Stimulated activated naive CD8-positive, alpha-beta T cell treated with anti-CD3 and anti-CD28 coated beads, Interleukin-15, Interleukin-2, amounts not matched to agents 100 ng/mL and 50 ng/mL, for 24 hours (primary cell): ENCODE results near the gene RTN4R.
"Not testable (repeated sequence)": the region's sequence is repeated elsewhere in the genome, so short reads cannot be mapped to it uniquely, and the experiment has no call there.

Experiments
- H3K27ac Mint-ChIP-seq: one replicate; pipeline ENCODE4 v1.8.0; 2021; ENCODE audit warnings: mild to moderate bottlenecking, mixed read lengths
- H3K27me3 Mint-ChIP-seq: one replicate; pipeline ENCODE4 v1.8.0; 2021; ENCODE audit warnings: mixed read lengths
- H3K36me3 Mint-ChIP-seq: one replicate; pipeline ENCODE4 v1.8.0; 2021; ENCODE audit warnings: low read depth, mixed read lengths
- H3K4me1 Mint-ChIP-seq: one replicate; pipeline ENCODE4 v1.8.0; 2021; ENCODE audit warnings: low read depth, mixed read lengths
- H3K4me3 Mint-ChIP-seq: one replicate; pipeline ENCODE4 v1.8.0; 2021; ENCODE audit warnings: mild to moderate bottlenecking, mixed read lengths
- H3K9me3 Mint-ChIP-seq: one replicate; pipeline ENCODE4 v1.8.0; 2021; ENCODE audit warnings: mixed read lengths

Gene RTN4R

GRCh38 chr22:20282901-20283673 is 15.0 kb upstream of the RTN4R start:
- no peak overlapping the region for H3K27ac Mint-ChIP-seq
- H3K36me3 Mint-ChIP-seq = no peaks in the 10 kb centered on the region
- H3K27me3 Mint-ChIP-seq = no peaks in the 10 kb centered on the region
- no peaks in the 10 kb centered on the region for H3K9me3 Mint-ChIP-seq
- peaks cover 4% of the 10 kb centered on the region for H3K4me1 Mint-ChIP-seq
- no peak overlapping the region for H3K4me3 Mint-ChIP-seq

- Mint-ChIP-seq H3K27ac (no peak overlapping the region), H3K36me3 (no peaks in the 10 kb centered on the region), H3K27me3 (no peaks in the 10 kb centered on the region), H3K4me3 (no peak overlapping the region), H3K9me3 (no peaks in the 10 kb centered on the region), H3K4me1 (peaks cover 4% of the 10 kb centered on the region)
Observed at GRCh38 chr22:20281891-20282290, 13.8 kb upstream of the RTN4R start.

- H3K9me3 Mint-ChIP-seq, H3K27ac Mint-ChIP-seq, H3K27me3 Mint-ChIP-seq, H3K4me3 Mint-ChIP-seq, H3K4me1 Mint-ChIP-seq, H3K36me3 Mint-ChIP-seq: not testable (repeated sequence)
Observed at GRCh38 chr22:20281473-20281872, 13.4 kb upstream of the RTN4R start.

- H3K36me3 Mint-ChIP-seq = no peaks in the 10 kb centered on the region
- H3K4me1 Mint-ChIP-seq = peaks cover 4% of the 10 kb centered on the region
- H3K9me3 Mint-ChIP-seq = no peaks in the 10 kb centered on the region
- no peaks in the 10 kb centered on the region for H3K27me3 Mint-ChIP-seq
- H3K27ac Mint-ChIP-seq = no peak overlapping the region
- no peak overlapping the region for H3K4me3 Mint-ChIP-seq
Observed at GRCh38 chr22:20280866-20281265, 12.7 kb upstream of the RTN4R start.

GRCh38 chr22:20280163-20280562 is 12.0 kb upstream of the RTN4R start:
- H3K27ac Mint-ChIP-seq, H3K4me3 Mint-ChIP-seq, H3K36me3 Mint-ChIP-seq, H3K9me3 Mint-ChIP-seq, H3K4me1 Mint-ChIP-seq, H3K27me3 Mint-ChIP-seq: not testable (repeated sequence)

- Mint-ChIP-seq H3K4me3 (no peak overlapping the region), H3K27ac (no peak overlapping the region), H3K36me3 (no peaks in the 10 kb centered on the region), H3K4me1 (peaks cover 4% of the 10 kb centered on the region), H3K9me3 (no peaks in the 10 kb centered on the region), H3K27me3 (no peaks in the 10 kb centered on the region)
Observed at GRCh38 chr22:20279662-20280134, 11.6 kb upstream of the RTN4R start.

- not testable (repeated sequence) for H3K36me3 Mint-ChIP-seq, H3K4me1 Mint-ChIP-seq, H3K27me3 Mint-ChIP-seq, H3K4me3 Mint-ChIP-seq, H3K27ac Mint-ChIP-seq, H3K9me3 Mint-ChIP-seq
Observed at GRCh38 chr22:20278726-20279490, 10.8 kb upstream of the RTN4R start.

GRCh38 chr22:20277936-20278635 is 10.0 kb upstream of the RTN4R start:
- not testable (repeated sequence) for H3K4me3 Mint-ChIP-seq, H3K9me3 Mint-ChIP-seq, H3K36me3 Mint-ChIP-seq, H3K27ac Mint-ChIP-seq, H3K27me3 Mint-ChIP-seq, H3K4me1 Mint-ChIP-seq

GRCh38 chr22:20276468-20276867 is 8.3 kb upstream of the RTN4R start:
- no peaks in the 10 kb centered on the region for H3K27me3 Mint-ChIP-seq
- H3K27ac Mint-ChIP-seq = no peak overlapping the region
- H3K36me3 Mint-ChIP-seq = no peaks in the 10 kb centered on the region
- no peaks in the 10 kb centered on the region for H3K9me3 Mint-ChIP-seq
- no peak overlapping the region for H3K4me3 Mint-ChIP-seq
- peaks cover 4% of the 10 kb centered on the region for H3K4me1 Mint-ChIP-seq

- Mint-ChIP-seq H3K36me3 (no peaks in the 10 kb centered on the region), H3K4me3 (no peak overlapping the region), H3K27ac (no peak overlapping the region)
Observed at GRCh38 chr22:20275836-20276235, 7.7 kb upstream of the RTN4R start.

GRCh38 chr22:20275325-20275724 is 7.2 kb upstream of the RTN4R start:
- not testable (repeated sequence) for H3K4me3 Mint-ChIP-seq, H3K36me3 Mint-ChIP-seq, H3K27ac Mint-ChIP-seq, H3K4me1 Mint-ChIP-seq, H3K27me3 Mint-ChIP-seq, H3K9me3 Mint-ChIP-seq

More at GRCh38 chr22:20275836-20276235, 7.7 kb upstream of the RTN4R start:
- Mint-ChIP-seq H3K4me1 (peaks cover 4% of the 10 kb centered on the region), H3K27me3 (no peaks in the 10 kb centered on the region), H3K9me3 (no peaks in the 10 kb centered on the region)

GRCh38 chr22:20274374-20274773 is 6.3 kb upstream of the RTN4R start:
- not testable (repeated sequence) for H3K27me3 Mint-ChIP-seq, H3K9me3 Mint-ChIP-seq, H3K4me3 Mint-ChIP-seq, H3K4me1 Mint-ChIP-seq, H3K27ac Mint-ChIP-seq, H3K36me3 Mint-ChIP-seq

GRCh38 chr22:20273758-20274181 is 5.7 kb upstream of the RTN4R start:
- Mint-ChIP-seq H3K27ac (no peak overlapping the region), H3K9me3 (no peaks in the 10 kb centered on the region), H3K4me3 (no peak overlapping the region), H3K4me1 (peaks cover 2% of the 10 kb centered on the region), H3K36me3 (no peaks in the 10 kb centered on the region), H3K27me3 (no peaks in the 10 kb centered on the region)

- Mint-ChIP-seq H3K27ac (no peak overlapping the region), H3K4me3 (no peak overlapping the region), H3K9me3 (no peaks in the 10 kb centered on the region), H3K4me1 (peaks cover 5% of the 10 kb centered on the region), H3K36me3 (no peaks in the 10 kb centered on the region), H3K27me3 (no peaks in the 10 kb centered on the region)
Observed at GRCh38 chr22:20272700-20273099, 4.6 kb upstream of the RTN4R start.

GRCh38 chr22:20272174-20272573 is 4.1 kb upstream of the RTN4R start:
- Mint-ChIP-seq H3K4me1 (peaks cover 5% of the 10 kb centered on the region), H3K36me3 (no peaks in the 10 kb centered on the region), H3K4me3 (no peak overlapping the region), H3K27me3 (no peaks in the 10 kb centered on the region), H3K9me3 (no peaks in the 10 kb centered on the region), H3K27ac (no peak overlapping the region)
